ENCODE results near the gene TTC7B. TPM values are rescaled to one million over a fixed set of nuclear protein-coding genes. Genes with fewer than 3 reads are reported as not detected.

Gene TTC7B
- total RNA-seq, 1 donor from 2014 or later, result 3.1 TPM

DNA sequence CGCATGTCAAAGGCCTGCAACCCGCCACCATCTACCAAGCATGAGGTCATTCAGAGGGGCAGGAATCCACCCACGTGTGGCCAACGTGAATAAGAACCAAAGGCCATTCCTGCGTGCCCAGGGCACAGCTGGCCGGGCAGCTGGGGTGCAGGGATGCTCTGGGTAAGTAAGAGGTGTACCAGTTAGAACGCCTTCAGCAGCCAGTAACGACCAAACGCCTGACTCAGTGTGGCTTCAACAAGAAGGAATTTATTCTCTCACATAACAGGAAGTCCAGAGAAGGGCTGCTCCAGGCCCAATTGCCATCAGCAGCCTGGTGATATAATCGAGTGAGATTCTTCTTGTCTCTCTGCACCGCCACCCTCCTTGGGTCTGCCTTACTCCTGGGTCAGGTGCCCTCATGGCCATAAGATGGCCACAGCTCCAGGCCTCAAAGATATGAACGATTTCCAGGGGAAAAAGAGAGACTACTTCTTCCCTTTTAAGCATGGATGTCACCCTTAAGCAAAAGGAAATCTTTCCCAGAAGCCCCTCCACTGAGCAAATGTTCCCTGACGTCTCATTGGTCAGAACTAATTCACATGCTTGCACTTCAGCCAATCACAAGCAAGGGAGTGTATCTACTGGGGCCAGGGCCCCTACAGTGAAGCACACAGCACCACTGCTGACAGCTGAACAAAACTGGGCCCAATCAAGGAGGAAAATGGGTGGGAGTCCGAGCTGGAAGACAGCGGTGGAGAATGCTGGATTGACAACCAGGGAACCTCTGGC lies 7.3 kb downstream of the TTC7B start:
- Mint-ChIP-seq H3K9me3 (no peaks in the 10 kb centered on the region), H3K36me3 (ENCODE audit: low read depth) (no peaks in the 10 kb centered on the region), H3K27me3 (ENCODE audit: insufficient read depth) (peaks cover 15% of the 10 kb centered on the region), H3K4me3 (no peak overlapping the region), H3K27ac (no peak overlapping the region), H3K4me1 (ENCODE audit: low read depth) (no peaks in the 10 kb centered on the region)
- DNase-seq (ENCODE audit: low spot score), result no peak
- intact Hi-C loops (cut with micrococcal nuclease), result no loop called here

GRCh38 chr14:90807060-90807459 lies 9.2 kb downstream of the TTC7B start:
- intact Hi-C loops (cut with micrococcal nuclease), result no loop called here
- Mint-ChIP-seq H3K4me1 (ENCODE audit: low read depth) (no peaks in the 10 kb centered on the region), H3K27ac (no peak overlapping the region), H3K36me3 (ENCODE audit: low read depth) (no peaks in the 10 kb centered on the region), H3K4me3 (no peak overlapping the region), H3K9me3 (no peaks in the 10 kb centered on the region), H3K27me3 (ENCODE audit: insufficient read depth) (peaks cover 4% of the 10 kb centered on the region)
- no peak for DNase-seq (ENCODE audit: low spot score)

DNA sequence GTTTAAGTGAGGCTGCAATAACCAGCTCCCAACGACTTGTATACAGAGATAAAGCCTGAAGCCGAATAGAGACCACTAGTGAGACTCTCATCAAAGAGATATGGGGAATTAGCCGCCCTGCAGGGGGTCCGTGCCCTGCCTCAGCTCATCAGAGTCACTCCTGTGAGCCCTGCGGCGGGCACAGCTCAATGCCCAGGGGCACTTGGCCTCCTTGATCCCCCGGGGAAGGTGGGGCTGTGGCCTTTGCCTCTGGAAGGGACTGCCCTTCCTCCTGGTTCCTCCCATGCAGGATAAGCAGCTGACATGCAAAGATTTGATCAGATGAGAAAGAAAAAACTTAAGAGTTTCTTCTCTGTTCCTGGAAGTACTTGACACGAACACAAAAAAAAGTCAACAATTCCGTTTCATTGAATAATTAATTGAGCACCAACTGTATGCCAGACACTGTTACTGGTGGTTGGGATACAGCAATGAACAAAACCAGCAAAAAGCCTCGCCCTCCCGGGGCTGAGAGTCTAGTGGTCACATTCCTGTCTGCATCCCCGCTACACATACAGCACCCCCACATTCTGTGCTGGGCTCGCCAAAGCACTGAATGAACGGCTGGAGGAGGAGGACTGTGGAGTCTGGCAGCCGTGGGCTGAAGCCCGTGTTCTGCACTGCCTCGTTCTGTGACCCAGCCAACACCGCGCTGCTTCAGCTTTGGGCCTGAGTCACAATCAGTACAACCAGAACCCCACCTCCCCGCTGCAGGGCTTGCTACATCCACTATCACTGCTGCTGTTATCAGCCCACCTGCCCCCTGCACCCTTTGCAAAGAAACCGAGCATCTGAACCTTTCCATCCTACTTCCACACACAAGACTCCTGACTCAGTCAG lies 10.3 kb downstream of the TTC7B start:
- Mint-ChIP-seq H3K36me3 (ENCODE audit: low read depth) (no peaks in the 10 kb centered on the region), H3K27me3 (ENCODE audit: insufficient read depth) (peaks cover 4% of the 10 kb centered on the region), H3K27ac (no peak overlapping the region), H3K4me1 (ENCODE audit: low read depth) (peaks cover 6% of the 10 kb centered on the region), H3K9me3 (no peaks in the 10 kb centered on the region), H3K4me3 (no peak overlapping the region)
- no peak for DNase-seq (ENCODE audit: low spot score)
- intact Hi-C loops (cut with micrococcal nuclease), result no loop called here

DNA sequence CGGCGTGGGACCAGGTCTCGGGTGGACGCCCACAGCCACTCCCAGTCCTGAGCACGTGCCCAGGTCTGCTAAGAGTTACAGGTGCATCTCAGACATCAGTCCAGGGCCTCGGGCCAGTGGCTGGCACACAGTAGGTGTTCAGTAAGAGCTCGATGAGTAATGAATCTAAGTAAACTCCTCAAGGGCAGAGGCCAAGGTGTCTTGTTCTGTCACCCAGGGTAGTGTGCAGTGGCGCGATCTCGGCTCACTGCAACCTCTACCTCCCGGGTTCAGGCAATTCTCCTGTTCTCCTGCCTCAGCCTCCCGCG lies 11.2 kb downstream of the TTC7B start:
- no peak overlapping the region for H3K27ac Mint-ChIP-seq
- H3K4me1 Mint-ChIP-seq (ENCODE audit: low read depth), result peaks cover 6% of the 10 kb centered on the region
- no peaks in the 10 kb centered on the region for H3K36me3 Mint-ChIP-seq (ENCODE audit: low read depth)
- H3K9me3 Mint-ChIP-seq, result no peaks in the 10 kb centered on the region
- H3K4me3 Mint-ChIP-seq, result no peak overlapping the region
- no peak for DNase-seq (ENCODE audit: low spot score)
- intact Hi-C loops (cut with micrococcal nuclease), result no loop called here
- H3K27me3 Mint-ChIP-seq (ENCODE audit: insufficient read depth), result peaks cover 4% of the 10 kb centered on the region

- no peak for DNase-seq (ENCODE audit: low spot score)
- Mint-ChIP-seq H3K36me3 (ENCODE audit: low read depth) (no peaks in the 10 kb centered on the region), H3K27me3 (ENCODE audit: insufficient read depth) (peaks cover 4% of the 10 kb centered on the region), H3K4me3 (no peak overlapping the region), H3K27ac (no peak overlapping the region), H3K4me1 (ENCODE audit: low read depth) (peaks cover 6% of the 10 kb centered on the region), H3K9me3 (no peaks in the 10 kb centered on the region)
- intact Hi-C loops (cut with micrococcal nuclease), result no loop called here
These were observed 11.7 kb downstream of the TTC7B start for GRCh38 chr14:90804292-90805083.

DNA sequence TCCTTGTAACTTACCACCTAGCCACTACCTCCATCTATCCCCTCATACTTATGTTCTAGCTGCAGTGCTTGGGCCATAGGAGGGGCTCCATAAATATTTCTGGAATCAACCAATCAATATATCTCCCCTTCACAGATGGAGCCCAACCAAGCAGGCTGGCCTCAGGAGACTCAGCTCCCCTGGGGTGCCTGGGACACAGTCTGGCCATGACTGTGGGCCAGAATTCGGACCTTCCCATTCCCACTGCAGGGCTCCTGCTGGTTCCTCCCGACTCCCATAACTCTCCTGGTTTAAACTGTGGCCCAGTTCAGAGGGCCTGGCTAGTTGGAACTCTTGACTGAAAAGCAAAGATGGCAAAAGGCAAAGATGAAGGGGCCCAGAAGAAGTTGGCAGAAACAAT lies 13.0 kb downstream of the TTC7B start:
- no peaks in the 10 kb centered on the region for H3K36me3 Mint-ChIP-seq (ENCODE audit: low read depth)
- H3K27ac Mint-ChIP-seq, result peak overlapping the region; percentile 9
- H3K4me3 Mint-ChIP-seq, result no peak overlapping the region
- H3K9me3 Mint-ChIP-seq, result no peaks in the 10 kb centered on the region
- peaks cover 6% of the 10 kb centered on the region for H3K4me1 Mint-ChIP-seq (ENCODE audit: low read depth)
- intact Hi-C loops (cut with micrococcal nuclease), result no loop called here
- H3K27me3 Mint-ChIP-seq (ENCODE audit: insufficient read depth), result peaks cover 4% of the 10 kb centered on the region
- no peak for DNase-seq (ENCODE audit: low spot score)

DNA sequence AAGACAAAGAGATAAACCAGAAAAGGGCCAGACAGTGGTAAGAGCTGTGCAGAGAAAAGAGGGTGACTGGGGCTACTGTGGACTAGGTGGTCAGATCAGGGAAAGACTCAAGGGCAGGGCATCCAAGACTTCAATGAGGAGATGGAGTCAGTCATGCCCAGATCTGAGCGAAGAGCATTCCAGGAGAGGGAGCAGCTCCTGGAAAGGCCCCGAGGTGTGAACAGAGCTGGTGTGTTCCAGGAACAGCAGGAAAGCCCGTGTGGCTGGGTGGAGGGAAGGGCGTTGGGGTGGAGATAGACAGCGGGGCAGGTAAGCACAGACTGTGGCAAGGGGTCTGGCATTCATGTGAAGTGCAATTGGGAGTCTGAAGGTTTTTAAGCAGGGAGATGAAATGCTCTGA lies 16.8 kb downstream of the TTC7B start:
- H3K36me3 Mint-ChIP-seq (ENCODE audit: low read depth), result no peaks in the 10 kb centered on the region
- no peaks in the 10 kb centered on the region for H3K9me3 Mint-ChIP-seq
- peaks cover 6% of the 10 kb centered on the region for H3K4me1 Mint-ChIP-seq (ENCODE audit: low read depth)
- no peak overlapping the region for H3K4me3 Mint-ChIP-seq
- no peak for DNase-seq (ENCODE audit: low spot score)
- peaks cover 6% of the 10 kb centered on the region for H3K27me3 Mint-ChIP-seq (ENCODE audit: insufficient read depth)
- no peak overlapping the region for H3K27ac Mint-ChIP-seq
- intact Hi-C loops (cut with micrococcal nuclease), result no loop called here

DNA sequence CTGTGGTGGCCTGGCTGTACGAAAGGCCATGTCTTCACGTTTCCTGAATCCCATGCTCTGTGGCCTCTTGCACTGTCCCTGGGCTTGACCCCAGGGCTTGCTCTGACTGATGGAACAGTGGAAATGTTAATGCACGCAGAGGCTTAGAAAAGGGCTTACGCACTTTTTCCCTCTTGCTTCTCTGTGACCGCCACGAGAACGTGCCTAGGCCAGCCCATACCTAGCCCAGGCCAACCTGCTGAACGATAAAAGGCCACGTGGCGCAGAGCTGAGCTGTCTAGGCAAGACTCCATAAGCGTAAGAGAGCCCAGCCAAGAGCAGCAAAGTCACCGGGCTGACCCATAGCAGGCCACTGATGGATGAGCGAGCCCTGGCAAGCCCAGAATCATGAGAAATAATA lies 18.3 kb downstream of the TTC7B start:
- H3K4me3 Mint-ChIP-seq, result no peak overlapping the region
- no peaks in the 10 kb centered on the region for H3K9me3 Mint-ChIP-seq
- no peaks in the 10 kb centered on the region for H3K36me3 Mint-ChIP-seq (ENCODE audit: low read depth)
- H3K27ac Mint-ChIP-seq, result no peak overlapping the region
- DNase-seq (ENCODE audit: low spot score), result no peak
- peaks cover 6% of the 10 kb centered on the region for H3K4me1 Mint-ChIP-seq (ENCODE audit: low read depth)
- intact Hi-C loops (cut with micrococcal nuclease), result no loop called here
- peaks cover 6% of the 10 kb centered on the region for H3K27me3 Mint-ChIP-seq (ENCODE audit: insufficient read depth)

DNA sequence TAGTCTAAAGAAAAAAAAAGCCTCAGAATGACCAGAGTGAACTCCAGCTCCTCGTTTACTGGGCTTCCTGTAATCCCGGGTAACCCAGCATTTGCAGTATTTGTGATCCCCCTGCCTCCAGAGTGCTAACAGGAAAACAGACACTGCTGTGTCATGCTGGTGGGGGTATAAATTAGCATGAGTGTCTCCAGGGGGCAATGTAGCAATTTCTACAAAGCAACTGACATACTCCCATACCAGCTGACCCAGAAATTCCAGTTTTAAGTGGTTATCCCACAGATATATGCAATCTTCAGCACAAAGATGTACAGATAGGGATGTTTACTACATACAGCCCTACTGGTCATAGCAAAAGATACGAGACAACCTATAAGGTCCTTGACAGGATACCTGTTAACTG lies 18.8 kb downstream of the TTC7B start:
- intact Hi-C loops (cut with micrococcal nuclease), result no loop called here
- Mint-ChIP-seq H3K4me3 (no peak overlapping the region), H3K27ac (no peak overlapping the region), H3K36me3 (ENCODE audit: low read depth) (no peaks in the 10 kb centered on the region), H3K9me3 (no peaks in the 10 kb centered on the region), H3K27me3 (ENCODE audit: insufficient read depth) (peaks cover 6% of the 10 kb centered on the region), H3K4me1 (ENCODE audit: low read depth) (peaks cover 6% of the 10 kb centered on the region)
- DNase-seq (ENCODE audit: low spot score), result no peak

GRCh38 chr14:90796329-90796728 lies 19.9 kb downstream of the TTC7B start:
- H3K27me3 Mint-ChIP-seq (ENCODE audit: insufficient read depth), result peaks cover 9% of the 10 kb centered on the region
- peaks cover 3% of the 10 kb centered on the region for H3K4me1 Mint-ChIP-seq (ENCODE audit: low read depth)
- H3K27ac Mint-ChIP-seq, result no peak overlapping the region
- H3K36me3 Mint-ChIP-seq (ENCODE audit: low read depth), result no peaks in the 10 kb centered on the region
- no peak overlapping the region for H3K4me3 Mint-ChIP-seq
- intact Hi-C loops (cut with micrococcal nuclease), result no loop called here
- no peak for DNase-seq (ENCODE audit: low spot score)
- no peaks in the 10 kb centered on the region for H3K9me3 Mint-ChIP-seq

GRCh38 chr14:90795744-90796143 lies 20.5 kb downstream of the TTC7B start:
- Mint-ChIP-seq H3K4me1 (ENCODE audit: low read depth) (no peaks in the 10 kb centered on the region), H3K9me3 (no peaks in the 10 kb centered on the region), H3K27ac (no peak overlapping the region), H3K36me3 (ENCODE audit: low read depth) (no peaks in the 10 kb centered on the region), H3K4me3 (no peak overlapping the region), H3K27me3 (ENCODE audit: insufficient read depth) (peaks cover 11% of the 10 kb centered on the region)
- DNase-seq (ENCODE audit: low spot score), result no peak
- intact Hi-C loops (cut with micrococcal nuclease), result no loop called here

DNA sequence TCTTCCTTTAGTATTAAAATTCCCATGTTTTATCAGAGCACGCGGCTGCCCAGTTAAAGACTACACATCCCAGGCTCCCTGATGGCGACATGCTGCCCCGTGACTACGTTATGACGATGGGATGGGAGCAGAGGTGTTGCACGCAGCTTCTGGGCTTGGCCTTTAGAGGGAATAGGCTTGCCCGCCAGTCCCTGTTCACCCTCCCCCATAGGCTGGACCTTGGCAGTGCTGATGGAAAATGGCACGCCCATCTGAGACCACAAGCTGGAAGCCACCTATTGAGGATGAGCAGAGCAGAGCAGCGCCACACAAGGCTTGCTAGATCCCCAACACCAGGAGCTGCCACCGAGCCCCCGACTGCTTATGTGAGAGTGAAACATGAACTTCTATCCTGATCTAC lies 24.7 kb downstream of the TTC7B start:
- no peak for DNase-seq (ENCODE audit: low spot score)
- no peak overlapping the region for H3K27ac Mint-ChIP-seq
- no peaks in the 10 kb centered on the region for H3K4me1 Mint-ChIP-seq (ENCODE audit: low read depth)

DNA sequence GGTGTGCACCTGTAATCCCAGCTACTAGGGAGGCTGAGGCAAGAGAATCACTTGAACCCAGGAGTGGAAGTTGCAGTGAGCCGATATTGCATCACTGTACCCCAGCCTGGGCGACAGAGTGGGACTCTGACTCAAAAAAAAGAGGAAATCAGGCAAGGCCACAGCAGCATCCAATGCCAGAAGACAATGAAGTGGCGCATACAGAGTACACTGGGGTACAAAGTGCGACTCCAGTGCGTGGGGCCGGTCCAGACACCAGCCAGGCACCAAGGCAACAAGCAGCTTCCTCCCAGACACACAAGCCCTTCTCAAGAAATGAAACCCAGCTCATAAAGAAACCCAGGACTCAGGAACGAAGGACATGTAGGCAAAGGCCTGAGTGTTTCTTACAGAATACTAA lies 28.2 kb downstream of the TTC7B start:
- Mint-ChIP-seq H3K9me3 (no peaks in the 10 kb centered on the region), H3K4me3 (no peak overlapping the region), H3K36me3 (ENCODE audit: low read depth) (no peaks in the 10 kb centered on the region), H3K4me1 (ENCODE audit: low read depth) (no peaks in the 10 kb centered on the region), H3K27ac (no peak overlapping the region), H3K27me3 (ENCODE audit: insufficient read depth) (peaks cover 5% of the 10 kb centered on the region)
- intact Hi-C loops (cut with micrococcal nuclease), result no loop called here
- no peak for DNase-seq (ENCODE audit: low spot score)

More for the DNA sequence above, 24.7 kb downstream of the TTC7B start:
- H3K9me3 Mint-ChIP-seq, result no peaks in the 10 kb centered on the region
- no peaks in the 10 kb centered on the region for H3K36me3 Mint-ChIP-seq (ENCODE audit: low read depth)
- H3K27me3 Mint-ChIP-seq (ENCODE audit: insufficient read depth), result peaks cover 8% of the 10 kb centered on the region
- intact Hi-C loops (cut with micrococcal nuclease), result no loop called here
- H3K4me3 Mint-ChIP-seq, result no peak overlapping the region

All from activated T-helper 1 cell treated with anti-CD3 and anti-CD28 coated beads, Interleukin-12 subunit alpha, Interleukin-12 subunit beta, Interleukin-2, Interleukin-4 antibody, amounts not matched to agents 30 ng/mL and 10 ng/mL and 1 ng/mL, durations not matched to agents 14 hours and 24 hours and 36 hours (primary cell).